ENCODE data around the gene LTB4R.

Gene LTB4R, protein sequence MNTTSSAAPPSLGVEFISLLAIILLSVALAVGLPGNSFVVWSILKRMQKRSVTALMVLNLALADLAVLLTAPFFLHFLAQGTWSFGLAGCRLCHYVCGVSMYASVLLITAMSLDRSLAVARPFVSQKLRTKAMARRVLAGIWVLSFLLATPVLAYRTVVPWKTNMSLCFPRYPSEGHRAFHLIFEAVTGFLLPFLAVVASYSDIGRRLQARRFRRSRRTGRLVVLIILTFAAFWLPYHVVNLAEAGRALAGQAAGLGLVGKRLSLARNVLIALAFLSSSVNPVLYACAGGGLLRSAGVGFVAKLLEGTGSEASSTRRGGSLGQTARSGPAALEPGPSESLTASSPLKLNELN

DNA sequence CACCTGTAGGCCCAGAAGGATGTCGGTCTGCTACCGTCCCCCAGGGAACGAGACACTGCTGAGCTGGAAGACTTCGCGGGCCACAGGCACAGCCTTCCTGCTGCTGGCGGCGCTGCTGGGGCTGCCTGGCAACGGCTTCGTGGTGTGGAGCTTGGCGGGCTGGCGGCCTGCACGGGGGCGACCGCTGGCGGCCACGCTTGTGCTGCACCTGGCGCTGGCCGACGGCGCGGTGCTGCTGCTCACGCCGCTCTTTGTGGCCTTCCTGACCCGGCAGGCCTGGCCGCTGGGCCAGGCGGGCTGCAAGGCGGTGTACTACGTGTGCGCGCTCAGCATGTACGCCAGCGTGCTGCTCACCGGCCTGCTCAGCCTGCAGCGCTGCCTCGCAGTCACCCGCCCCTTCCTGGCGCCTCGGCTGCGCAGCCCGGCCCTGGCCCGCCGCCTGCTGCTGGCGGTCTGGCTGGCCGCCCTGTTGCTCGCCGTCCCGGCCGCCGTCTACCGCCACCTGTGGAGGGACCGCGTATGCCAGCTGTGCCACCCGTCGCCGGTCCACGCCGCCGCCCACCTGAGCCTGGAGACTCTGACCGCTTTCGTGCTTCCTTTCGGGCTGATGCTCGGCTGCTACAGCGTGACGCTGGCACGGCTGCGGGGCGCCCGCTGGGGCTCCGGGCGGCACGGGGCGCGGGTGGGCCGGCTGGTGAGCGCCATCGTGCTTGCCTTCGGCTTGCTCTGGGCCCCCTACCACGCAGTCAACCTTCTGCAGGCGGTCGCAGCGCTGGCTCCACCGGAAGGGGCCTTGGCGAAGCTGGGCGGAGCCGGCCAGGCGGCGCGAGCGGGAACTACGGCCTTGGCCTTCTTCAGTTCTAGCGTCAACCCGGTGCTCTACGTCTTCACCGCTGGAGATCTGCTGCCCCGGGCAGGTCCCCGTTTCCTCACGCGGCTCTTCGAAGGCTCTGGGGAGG, at the start of gene LTB4R:
LTB4R (plus strand) TSS at position 857 of the 959 bp plus-strand sequence. CDS start 4,150 bp downstream, outside the sequence.
- H3K9me3 ChIP-seq, result no peaks in the 10 kb centered on the region
- peaks cover 0 to 30% (median 17%) of the 10 kb centered on the region in 4 donors for H3K4me1 ChIP-seq
- DNase-seq, result peak; percentile 52 to 86
- peaks cover 0 to 11% of the 10 kb centered on the region in 2 donors for H3K27me3 ChIP-seq
- peaks cover 5 to 20% (median 14%) of the 10 kb centered on the region in 3 donors for H3K36me3 ChIP-seq
- intact Hi-C loops (cut with DNase I; ENCODE audit: low total_unique reads), result no loop called here
- H3K27ac ChIP-seq, result peak within 1 kb of the TSS; percentile 69 to 79
- TF ChIP-seq, protein P1, sequence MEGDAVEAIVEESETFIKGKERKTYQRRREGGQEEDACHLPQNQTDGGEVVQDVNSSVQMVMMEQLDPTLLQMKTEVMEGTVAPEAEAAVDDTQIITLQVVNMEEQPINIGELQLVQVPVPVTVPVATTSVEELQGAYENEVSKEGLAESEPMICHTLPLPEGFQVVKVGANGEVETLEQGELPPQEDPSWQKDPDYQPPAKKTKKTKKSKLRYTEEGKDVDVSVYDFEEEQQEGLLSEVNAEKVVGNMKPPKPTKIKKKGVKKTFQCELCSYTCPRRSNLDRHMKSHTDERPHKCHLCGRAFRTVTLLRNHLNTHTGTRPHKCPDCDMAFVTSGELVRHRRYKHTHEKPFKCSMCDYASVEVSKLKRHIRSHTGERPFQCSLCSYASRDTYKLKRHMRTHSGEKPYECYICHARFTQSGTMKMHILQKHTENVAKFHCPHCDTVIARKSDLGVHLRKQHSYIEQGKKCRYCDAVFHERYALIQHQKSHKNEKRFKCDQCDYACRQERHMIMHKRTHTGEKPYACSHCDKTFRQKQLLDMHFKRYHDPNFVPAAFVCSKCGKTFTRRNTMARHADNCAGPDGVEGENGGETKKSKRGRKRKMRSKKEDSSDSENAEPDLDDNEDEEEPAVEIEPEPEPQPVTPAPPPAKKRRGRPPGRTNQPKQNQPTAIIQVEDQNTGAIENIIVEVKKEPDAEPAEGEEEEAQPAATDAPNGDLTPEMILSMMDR (IDR thresholded peaks at IDR 0.05), result peak; percentile 44 to 48
- H3K4me3 ChIP-seq, result peak within 1 kb of the TSS; percentile 56

DNA sequence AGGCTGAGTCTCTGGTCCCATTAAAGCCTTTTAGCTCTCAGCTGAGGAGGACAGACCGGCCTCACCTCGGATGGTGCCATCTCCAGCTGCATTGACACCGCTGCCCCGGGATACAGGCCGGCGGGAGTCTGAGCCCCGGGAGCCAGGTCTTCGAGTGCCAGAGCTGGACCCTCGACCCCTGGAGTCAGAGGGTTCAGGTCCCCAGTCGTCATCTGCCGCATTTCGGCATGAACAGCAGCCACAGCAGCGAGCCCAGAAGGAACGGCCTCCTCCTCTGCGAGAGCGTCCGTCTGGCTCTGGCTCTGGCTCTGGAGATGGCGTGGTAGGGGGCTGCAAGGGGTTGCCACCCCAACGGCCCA, 49.4 kb upstream of the LTB4R start:
- Histone ChIP-seq H3K36me3 (peaks cover 9 to 26% (median 18%) of the 10 kb centered on the region in 3 donors), H3K4me3 (no peak overlapping the region), H3K9me3 (no peaks in the 10 kb centered on the region), H3K27me3 (no peaks in the 10 kb centered on the region), H3K27ac (no peak overlapping the region), H3K4me1 (peaks cover 0 to 13% (median 10%) of the 10 kb centered on the region in 4 donors)
- intact Hi-C loops (cut with DNase I; ENCODE audit: low total_unique reads), result no loop called here
- TF ChIP-seq, protein P1 (IDR thresholded peaks at IDR 0.05), result no peak
- DNase-seq, result no peak

DNA sequence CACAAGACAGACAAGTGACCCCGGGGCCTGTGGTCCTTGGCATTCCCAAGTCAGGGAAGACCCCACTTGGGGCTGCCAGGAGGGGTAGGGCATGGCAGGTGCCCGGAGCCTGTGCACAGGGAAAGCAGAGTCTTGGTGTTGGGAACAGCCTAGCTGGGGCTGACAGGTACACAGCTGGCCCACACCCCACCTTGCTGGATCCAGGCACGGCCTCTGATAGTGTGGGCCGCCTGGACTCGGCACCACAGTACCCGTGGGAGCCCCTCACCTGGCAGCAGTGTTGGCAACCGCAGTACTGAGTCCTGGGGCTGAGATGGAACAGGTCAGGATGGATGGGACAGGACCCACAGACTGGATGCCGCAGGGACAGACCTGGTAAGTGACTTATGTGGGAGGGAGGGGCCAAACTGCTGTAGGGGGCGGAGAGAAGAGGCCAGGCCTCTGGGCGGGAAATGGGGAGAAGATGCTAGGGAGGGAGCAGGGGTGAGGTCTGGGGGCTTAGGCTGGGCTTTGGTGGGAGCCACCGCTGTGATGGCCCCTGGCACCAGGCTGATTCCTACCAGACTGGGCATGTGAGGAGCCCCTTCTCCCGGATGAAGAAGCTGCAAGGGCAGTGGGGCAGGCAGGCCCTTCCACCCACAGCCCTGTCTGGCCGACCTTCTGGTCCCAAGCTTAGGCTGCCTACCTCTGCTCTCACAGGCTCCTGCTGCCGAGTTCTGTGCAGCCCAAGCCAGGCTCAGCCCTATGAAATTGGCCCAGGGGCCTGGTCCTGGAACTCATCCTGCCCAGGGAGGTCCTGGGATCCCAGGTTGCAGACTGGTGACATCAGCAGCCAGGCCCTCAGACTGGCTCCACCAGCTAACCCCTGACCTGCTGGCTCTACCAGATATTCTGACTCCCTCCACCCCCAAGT, 48.2 kb upstream of the LTB4R start, which contains the start of gene TGM1:
TGM1 (minus strand) TSS at position 357 of the 913 bp plus-strand sequence. CDS start 825 bp downstream, outside the sequence.
- TF ChIP-seq, protein P1 (IDR thresholded peaks at IDR 0.05), result no peak
- Histone ChIP-seq H3K27me3 (no peaks in the 10 kb centered on the region), H3K36me3 (peaks cover 13 to 37% (median 27%) of the 10 kb centered on the region in 3 donors), H3K27ac (no peak within 1 kb of the TSS), H3K4me1 (peaks cover 0 to 13% (median 10%) of the 10 kb centered on the region in 4 donors), H3K4me3 (no peak within 1 kb of the TSS), H3K9me3 (no peaks in the 10 kb centered on the region)
- DNase-seq, result peak in 1 of 2 donors; percentile 38
- intact Hi-C loops (cut with DNase I; ENCODE audit: low total_unique reads), result no loop called here

DNA sequence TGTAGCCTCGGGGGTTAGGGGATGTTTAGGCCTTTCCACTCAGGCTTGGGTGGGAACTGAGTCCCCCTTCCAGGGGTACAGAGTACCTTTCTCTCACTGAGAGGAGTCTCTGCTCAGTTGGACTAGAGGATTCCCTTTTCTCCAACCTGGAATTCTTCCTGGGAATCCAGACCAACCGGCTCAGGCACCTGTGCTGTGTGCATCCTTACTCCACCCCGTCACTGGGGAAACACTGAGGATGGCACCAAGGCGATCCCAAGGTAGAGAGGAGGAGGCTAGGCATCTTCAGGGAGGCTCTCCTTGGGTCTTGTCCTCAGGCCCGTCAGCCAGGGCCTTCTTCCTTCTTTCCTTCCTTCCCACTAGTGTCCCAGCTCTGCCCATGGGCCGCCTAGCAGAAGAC, 47.5 kb upstream of the LTB4R start:
- TF ChIP-seq, protein P1 (IDR thresholded peaks at IDR 0.05), result no peak
- DNase-seq, result no peak
- Histone ChIP-seq H3K27me3 (no peaks in the 10 kb centered on the region), H3K4me3 (no peak overlapping the region), H3K27ac (no peak overlapping the region), H3K36me3 (peaks cover 13 to 45% (median 30%) of the 10 kb centered on the region in 3 donors), H3K4me1 (peaks cover 0 to 10% (median 8%) of the 10 kb centered on the region in 4 donors), H3K9me3 (no peaks in the 10 kb centered on the region)
- intact Hi-C loops (cut with DNase I; ENCODE audit: low total_unique reads), result no loop called here

DNA sequence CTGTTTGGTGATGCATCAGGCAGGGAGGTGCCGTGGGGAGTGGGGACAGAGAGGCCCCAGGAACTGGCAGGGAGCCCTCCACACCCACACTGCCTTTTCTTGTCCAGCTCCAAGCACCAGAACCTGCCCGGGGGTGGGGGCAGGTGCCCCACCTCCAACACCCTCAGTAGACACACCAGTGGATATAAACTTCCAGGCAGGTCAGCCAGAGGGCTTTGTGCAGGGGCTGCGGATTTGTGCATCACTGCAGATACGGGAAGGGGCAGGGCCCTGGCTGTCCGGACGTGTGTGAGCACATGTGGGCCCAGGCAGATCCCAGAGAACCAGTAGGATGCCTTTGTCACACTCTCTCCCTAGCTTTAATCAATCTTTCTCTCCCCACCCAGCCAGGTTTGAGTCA, 47.0 kb upstream of the LTB4R start:
- TF ChIP-seq, protein P1 (IDR thresholded peaks at IDR 0.05), result no peak

More for the DNA sequence above, 47.0 kb upstream of the LTB4R start:
- DNase-seq, result peak in 1 of 2 donors; percentile 49
- H3K4me3 ChIP-seq, result no peak overlapping the region
- H3K36me3 ChIP-seq, result peaks cover 13 to 49% (median 34%) of the 10 kb centered on the region in 3 donors
- H3K4me1 ChIP-seq, result peaks cover 0 to 5% (median 3%) of the 10 kb centered on the region in 4 donors
- no peak overlapping the region for H3K27ac ChIP-seq
- H3K9me3 ChIP-seq, result no peaks in the 10 kb centered on the region
- intact Hi-C loops (cut with DNase I; ENCODE audit: low total_unique reads), result no loop called here
- H3K27me3 ChIP-seq, result no peaks in the 10 kb centered on the region
